GM23338 (cell line): ENCODE results near the gene NAT14. TPM values are rescaled to one million over a fixed set of nuclear protein-coding genes. Genes with fewer than 3 reads are reported as not detected.

ENCODE experiments used
- ATAC-seq: fragments of 200-7000 bp; cut with Tn5 transposase; 3 replicates; pipeline ENCODE4 v1.9.1; 2020
- DNase-seq: peaks from one replicate; pipeline ENCODE4 v3.0.0-alpha.2; 2015; ENCODE audit warnings: low spot score
- H2AFZ ChIP-seq: fragments of 200-600 bp; sonication (generic); 2 replicates; pipeline ENCODE4 v1.8.0; 2016; ENCODE audit warnings: antibody characterized with exemption, mild to moderate bottlenecking, moderate library complexity
- H3F3A ChIP-seq: fragments of 200-600 bp; sonication (generic); replicated peaks from 2 replicates; pipeline ENCODE4 v1.8.0; 2017; ENCODE audit warnings: antibody characterized with exemption, mixed run types, low read depth
- H3K27ac ChIP-seq: fragments of 200-600 bp; sonication (generic); 2 replicates; pipeline ENCODE4 v1.6.1; 2016; ENCODE audit warnings: low read depth
- H3K27me3 ChIP-seq: fragments of 200-600 bp; sonication (generic); 2 replicates; pipeline ENCODE4 v1.8.0; 2016; ENCODE audit warnings: mild to moderate bottlenecking, mixed run types, moderate library complexity; ENCODE audit not compliant: insufficient read depth
- H3K36me3 ChIP-seq: fragments of 200-600 bp; sonication (generic); 2 replicates; pipeline ENCODE4 v1.8.0; 2016; ENCODE audit warnings: mild to moderate bottlenecking; ENCODE audit not compliant: insufficient read depth
- H3K4me1 ChIP-seq: fragments of 200-600 bp; sonication (generic); 2 replicates; pipeline ENCODE4 v1.8.0; 2016; ENCODE audit warnings: mild to moderate bottlenecking, moderate library complexity; ENCODE audit not compliant: insufficient read depth
- H3K4me2 ChIP-seq: fragments of 200-600 bp; sonication (generic); 2 replicates; pipeline ENCODE4 v1.7.1; 2017; ENCODE audit warnings: mixed run types
- H3K4me3 ChIP-seq: fragments of 200-600 bp; sonication (generic); 2 replicates; pipeline ENCODE4 v1.6.1; 2016; ENCODE audit warnings: mixed run types
- H3K79me2 ChIP-seq: fragments of 200-600 bp; sonication (generic); replicated peaks from 2 replicates; pipeline ENCODE4 v1.8.0; 2017; ENCODE audit warnings: mild to moderate bottlenecking; ENCODE audit not compliant: insufficient read depth
- H3K9me2 ChIP-seq: fragments of 200-600 bp; sonication (generic); 2 replicates; pipeline ENCODE4 v1.8.0; 2017; ENCODE audit not compliant: insufficient read depth
- H4K20me1 ChIP-seq: fragments of 200-600 bp; sonication (generic); replicated peaks from 2 replicates; pipeline ENCODE4 v1.8.0; 2017; ENCODE audit warnings: mild to moderate bottlenecking; ENCODE audit not compliant: insufficient read depth
- H3K27ac Mint-ChIP-seq: 2 replicates; pipeline ENCODE4 v1.8.0; 2020; ENCODE audit warnings: inconsistent platforms, mild to moderate bottlenecking, moderate library complexity, mixed read lengths
- H3K27me3 Mint-ChIP-seq: 3 replicates; pipeline ENCODE4 v1.8.0; 2022; ENCODE audit warnings: low read depth, mild to moderate bottlenecking, moderate library complexity, mixed read lengths, inconsistent platforms; ENCODE audit not compliant: insufficient read depth, poor library complexity
- H3K36me3 Mint-ChIP-seq: 3 replicates; pipeline ENCODE4 v1.8.0; 2021; ENCODE audit warnings: low read depth, mild to moderate bottlenecking, inconsistent platforms, moderate library complexity, mixed read lengths
- H3K4me1 Mint-ChIP-seq: 3 replicates; pipeline ENCODE4 v1.8.0; 2020; ENCODE audit warnings: mild to moderate bottlenecking, inconsistent platforms, mixed read lengths
- H3K4me3 Mint-ChIP-seq: 3 replicates; pipeline ENCODE4 v1.8.0; 2021; ENCODE audit warnings: moderate library complexity, mild to moderate bottlenecking, inconsistent platforms, mixed read lengths
- H3K9me3 Mint-ChIP-seq: 3 replicates; pipeline ENCODE4 v1.8.0; 2020; ENCODE audit warnings: moderate library complexity, mild to moderate bottlenecking, inconsistent platforms, mixed read lengths
- CREB1 ChIP-seq: fragments of 250-450 bp; sonication (Bioruptor Pico); IDR thresholded peaks from 2 replicates; pipeline ENCODE4 v1.5.0; 2020; ENCODE audit warnings: low read depth, mild to moderate bottlenecking, moderate library complexity
- EZH2 ChIP-seq: fragments of 200-600 bp; sonication (generic); IDR thresholded peaks from one replicate; pipeline ENCODE4 v1.8.0; 2017; ENCODE audit warnings: antibody characterized with exemption, mild to moderate bottlenecking, low read depth; ENCODE audit not compliant: unreplicated experiment
- EZH2phosphoT487 ChIP-seq: fragments of 200-600 bp; sonication (generic); IDR thresholded peaks from one replicate; pipeline ENCODE4 v1.8.1; 2018; ENCODE audit warnings: antibody characterized with exemption; ENCODE audit not compliant: unreplicated experiment
- STAT1 ChIP-seq: IDR thresholded peaks from one replicate; pipeline ENCODE4 v1.6.1; 2016; ENCODE audit warnings: antibody characterized with exemption; ENCODE audit not compliant: unreplicated experiment
- ZNF114 ChIP-seq: fragments of 250-450 bp; sonication (Bioruptor Pico); IDR thresholded peaks from 2 replicates; pipeline ENCODE4 v1.5.0; 2020; ENCODE audit warnings: mild to moderate bottlenecking, moderate library complexity
- polyA plus RNA-seq: library from polyadenylated mRNA; unstranded; fragments of >200 nt; fragmentation: Nextera tagmentation; extraction: Ambion mirVana; gene quantifications from 2 replicates; pipeline ENCODE4 v1.2.1, GENCODE V29; 2016
- total RNA-seq: library from RNA; depleted of rRNA; stranded (reverse); fragments of >200 nt; shearing (Covaris generic); gene quantifications from 2 replicates; pipeline ENCODE4 v1.2.3, GENCODE V29; 2014
- TF ChIP-seq, protein P1 (sequence below), 2 experiments: fragments of 200-600 bp in 1 of 2; sonication (generic) in 1 of 2; conservative IDR thresholded peaks; 2 replicates each; pipeline versions ENCODE4 v1.5.1 to v1.6.1; 2016 to 2017; ENCODE audit warnings: antibody characterized with exemption in 2 of 2, low read depth in 2 of 2, mild to moderate bottlenecking in 2 of 2, moderate library complexity in 1 of 2

The NAT14 gene
- total and polyA plus RNA-seq, 2 experiments from 2014 or later, result 27.8 to 39.6 TPM

- H3K4me3 ChIP-seq, result peak overlapping the region; percentile 42
- H3K27ac ChIP-seq, result no peak overlapping the region
- peaks cover 21% of the 10 kb centered on the region for H3K79me2 ChIP-seq
- Mint-ChIP-seq H3K27ac (no peak overlapping the region), H3K4me1 (peaks cover 34% of the 10 kb centered on the region), H3K27me3 (peaks cover 19% of the 10 kb centered on the region), H3K36me3 (peaks cover 2% of the 10 kb centered on the region; the same call in 1 of the 3 replicates), H3K9me3 (peaks cover 3% of the 10 kb centered on the region; the same call in 1 of the 3 replicates), H3K4me3 (peak overlapping the region; percentile 91)
- no peak for TF ChIP-seq EZH2phosphoT487
- TF ChIP-seq EZH2, result no peak
- H3K4me2 ChIP-seq, result peak overlapping the region; percentile 68; the same call in 1 of the 2 replicates
- H3K4me1 ChIP-seq, result peaks cover 26% of the 10 kb centered on the region
- no peaks in the 10 kb centered on the region for H3K36me3 ChIP-seq
- H4K20me1 ChIP-seq, result no peaks in the 10 kb centered on the region; the same call in none of the 2 replicates
- peaks cover 19% of the 10 kb centered on the region; the same call in 1 of the 2 replicates for H3F3A ChIP-seq
- ATAC-seq, result no peak; the same call in 2 of the 3 replicates
- no peaks in the 10 kb centered on the region for H3K27me3 ChIP-seq
- DNase-seq, result no peak
- H2AFZ ChIP-seq, result 0 out of 2 replicates have a peak overlapping the region, but pooled peaks have one; percentile 40
- no peaks in the 10 kb centered on the region for H3K9me2 ChIP-seq
Observed at GRCh38 chr19:55461974-55462626, 22.9 kb upstream of the NAT14 start.

GRCh38 chr19:55462722-55463121 lies 22.3 kb upstream of the NAT14 start:
- no peak overlapping the region for H3K27ac ChIP-seq
- TF ChIP-seq CREB1, result no peak
- TF ChIP-seq STAT1, result no peak
- no peak for TF ChIP-seq EZH2phosphoT487
- H3K9me2 ChIP-seq, result no peaks in the 10 kb centered on the region
- no peaks in the 10 kb centered on the region; the same call in none of the 2 replicates for H4K20me1 ChIP-seq
- peaks cover 21% of the 10 kb centered on the region for H3K79me2 ChIP-seq
- H3K4me1 ChIP-seq, result peaks cover 26% of the 10 kb centered on the region
- H2AFZ ChIP-seq, result no peak overlapping the region
- H3K27me3 Mint-ChIP-seq, result peaks cover 21% of the 10 kb centered on the region
- no peak overlapping the region for H3K4me3 ChIP-seq
- H3K27me3 ChIP-seq, result no peaks in the 10 kb centered on the region
- no peak overlapping the region for H3K27ac Mint-ChIP-seq
- peak overlapping the region; percentile 91; the same call in 1 of the 3 replicates for H3K4me3 Mint-ChIP-seq
- H3K36me3 Mint-ChIP-seq, result peaks cover 2% of the 10 kb centered on the region; the same call in 1 of the 3 replicates
- peak overlapping the region; percentile 31; the same call in 1 of the 2 replicates for H3K4me2 ChIP-seq
- peaks cover 24% of the 10 kb centered on the region; the same call in 1 of the 2 replicates for H3F3A ChIP-seq
- peaks cover 32% of the 10 kb centered on the region for H3K4me1 Mint-ChIP-seq
- ATAC-seq, result no peak
- no peak for DNase-seq
- no peaks in the 10 kb centered on the region for H3K36me3 ChIP-seq
- peaks cover 3% of the 10 kb centered on the region; the same call in 1 of the 3 replicates for H3K9me3 Mint-ChIP-seq

DNA sequence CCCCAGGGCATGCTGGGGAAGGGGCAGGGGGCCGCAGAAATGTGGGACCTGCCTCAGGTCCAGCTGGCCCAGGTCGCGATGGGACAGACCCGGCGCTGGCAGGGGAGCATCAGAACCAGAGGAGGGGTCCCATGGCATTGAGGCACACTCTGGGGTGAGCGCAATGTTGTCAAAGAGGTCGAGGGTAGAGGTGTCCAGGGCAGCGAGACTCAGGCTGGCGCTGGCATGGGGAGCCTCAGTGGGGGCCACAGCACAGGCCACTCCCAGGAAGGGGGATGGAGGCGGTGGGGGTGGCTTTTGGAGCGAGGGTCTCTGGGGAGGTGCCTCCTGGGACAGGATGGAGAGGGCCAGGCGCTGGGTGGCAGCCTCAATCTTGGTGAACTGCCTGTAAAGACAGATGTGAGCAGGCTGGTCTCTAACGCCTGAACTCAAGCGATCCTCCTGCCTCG lies 21.4 kb upstream of the NAT14 start:
- Mint-ChIP-seq H3K4me3 (no peak overlapping the region), H3K4me1 (peaks cover 29% of the 10 kb centered on the region), H3K27me3 (peaks cover 21% of the 10 kb centered on the region), H3K27ac (0 out of 2 replicates have a peak overlapping the region, but pooled peaks have one; percentile 14), H3K36me3 (peaks cover 2% of the 10 kb centered on the region; the same call in 1 of the 3 replicates), H3K9me3 (peaks cover 3% of the 10 kb centered on the region; the same call in 1 of the 3 replicates)
- H3K27ac ChIP-seq, result no peak overlapping the region
- no peaks in the 10 kb centered on the region; the same call in 1 of the 2 replicates for H4K20me1 ChIP-seq
- DNase-seq (no peak), ATAC-seq (no peak)
- H3K9me2 ChIP-seq, result no peaks in the 10 kb centered on the region
- no peak overlapping the region for H2AFZ ChIP-seq
- no peaks in the 10 kb centered on the region for H3K27me3 ChIP-seq
- no peaks in the 10 kb centered on the region for H3K36me3 ChIP-seq
- H3K79me2 ChIP-seq, result peaks cover 19% of the 10 kb centered on the region
- H3K4me2 ChIP-seq, result no peak overlapping the region; the same call in none of the 2 replicates
- H3K4me1 ChIP-seq, result peaks cover 22% of the 10 kb centered on the region
- H3F3A ChIP-seq, result peaks cover 24% of the 10 kb centered on the region; the same call in 1 of the 2 replicates
- no peak overlapping the region for H3K4me3 ChIP-seq
- TF ChIP-seq EZH2 (no peak), ZNF114 (CRISPR knock-in tag) (no peak), STAT1 (no peak), EZH2phosphoT487 (no peak), CREB1 (no peak)
- TF ChIP-seq, protein P1, sequence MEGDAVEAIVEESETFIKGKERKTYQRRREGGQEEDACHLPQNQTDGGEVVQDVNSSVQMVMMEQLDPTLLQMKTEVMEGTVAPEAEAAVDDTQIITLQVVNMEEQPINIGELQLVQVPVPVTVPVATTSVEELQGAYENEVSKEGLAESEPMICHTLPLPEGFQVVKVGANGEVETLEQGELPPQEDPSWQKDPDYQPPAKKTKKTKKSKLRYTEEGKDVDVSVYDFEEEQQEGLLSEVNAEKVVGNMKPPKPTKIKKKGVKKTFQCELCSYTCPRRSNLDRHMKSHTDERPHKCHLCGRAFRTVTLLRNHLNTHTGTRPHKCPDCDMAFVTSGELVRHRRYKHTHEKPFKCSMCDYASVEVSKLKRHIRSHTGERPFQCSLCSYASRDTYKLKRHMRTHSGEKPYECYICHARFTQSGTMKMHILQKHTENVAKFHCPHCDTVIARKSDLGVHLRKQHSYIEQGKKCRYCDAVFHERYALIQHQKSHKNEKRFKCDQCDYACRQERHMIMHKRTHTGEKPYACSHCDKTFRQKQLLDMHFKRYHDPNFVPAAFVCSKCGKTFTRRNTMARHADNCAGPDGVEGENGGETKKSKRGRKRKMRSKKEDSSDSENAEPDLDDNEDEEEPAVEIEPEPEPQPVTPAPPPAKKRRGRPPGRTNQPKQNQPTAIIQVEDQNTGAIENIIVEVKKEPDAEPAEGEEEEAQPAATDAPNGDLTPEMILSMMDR (conservative IDR thresholded peaks at IDR 0.05; ENCODE audit: low read depth in 2 of 2), result no peak
